HepG2 (cell line): ENCODE results near the gene LBX2. TPM values are rescaled to one million over a fixed set of nuclear protein-coding genes. Genes with fewer than 3 reads are reported as not detected.

Experiments
- DPF2 ChIP-seq: sonication (generic); formaldehyde crosslinking; IDR thresholded peaks from 2 replicates; pipeline ENCODE4 v1.4.0; 2020; ENCODE audit warnings: mild to moderate bottlenecking, low read depth, missing genetic modification reagents, borderline replicate concordance
- FOXM1 ChIP-seq: sonication (generic); formaldehyde crosslinking; IDR thresholded peaks from 2 replicates; pipeline ENCODE4 v1.5.0; 2020; ENCODE audit warnings: missing genetic modification reagents
- GTF3A ChIP-seq: sonication (generic); formaldehyde crosslinking; conservative IDR thresholded peaks from 2 replicates; pipeline ENCODE4 v1.4.0; 2020; ENCODE audit warnings: mild to moderate bottlenecking, missing genetic modification reagents
- HCFC1 ChIP-seq: fragments of 150-350 bp; IDR thresholded peaks from 2 replicates; pipeline ENCODE4 v1.6.1; 2014; ENCODE audit warnings: low read depth, low read length
- KDM2A ChIP-seq: sonication (generic); formaldehyde crosslinking; IDR thresholded peaks from 2 replicates; pipeline ENCODE4 v1.4.0; 2020; ENCODE audit warnings: low read depth, missing genetic modification reagents, borderline replicate concordance
- KDM5A ChIP-seq: fragments of 200-600 bp; sonication (generic); IDR thresholded peaks from 2 replicates; pipeline ENCODE4 v1.7.0; 2018; ENCODE audit warnings: antibody characterized with exemption, mild to moderate bottlenecking, low read length, borderline replicate concordance
- KLF12 ChIP-seq: sonication (generic); formaldehyde crosslinking; IDR thresholded peaks from 2 replicates; pipeline ENCODE4 v1.4.0; 2020; ENCODE audit warnings: missing genetic modification reagents, borderline replicate concordance
- MEIS1 ChIP-seq: sonication (generic); formaldehyde crosslinking; IDR thresholded peaks from 2 replicates; pipeline ENCODE4 v1.9.0; 2021; ENCODE audit warnings: mild to moderate bottlenecking, missing genetic modification reagents, moderate library complexity, borderline replicate concordance
- MIER3 ChIP-seq: IDR thresholded peaks from 2 replicates; pipeline ENCODE4 v1.6.1; 2016; ENCODE audit warnings: missing compliant biosample characterization, borderline replicate concordance
- MLLT10 ChIP-seq: sonication (generic); formaldehyde crosslinking; IDR thresholded peaks from 2 replicates; pipeline ENCODE4 v1.4.0; 2020; ENCODE audit warnings: missing genetic modification reagents
- POLR2G ChIP-seq: fragments of 200-400 bp; formaldehyde crosslinking; IDR thresholded peaks from 2 replicates; pipeline ENCODE4 v1.6.1; 2018; ENCODE audit warnings: mild to moderate bottlenecking, low read depth, low read length, moderate library complexity
- RBAK ChIP-seq: sonication (generic); formaldehyde crosslinking; IDR thresholded peaks from 2 replicates; pipeline ENCODE4 v1.5.1; 2020; ENCODE audit warnings: mild to moderate bottlenecking, missing genetic modification reagents
- SCMH1 ChIP-seq: sonication (generic); formaldehyde crosslinking; IDR thresholded peaks from 2 replicates; pipeline ENCODE4 v1.9.0; 2021; ENCODE audit warnings: missing genetic modification reagents, mild to moderate bottlenecking, borderline replicate concordance
- SMARCE1 ChIP-seq: fragments of 450-650 bp; IDR thresholded peaks from 2 replicates; pipeline ENCODE4 v1.6.1; 2017; ENCODE audit warnings: borderline replicate concordance
- SP5 ChIP-seq: IDR thresholded peaks from 2 replicates; pipeline ENCODE4 v1.6.1; 2016; ENCODE audit warnings: low read depth, borderline replicate concordance
- THAP11 ChIP-seq: IDR thresholded peaks from 2 replicates; pipeline ENCODE4 v1.6.1; 2016; ENCODE audit warnings: missing biosample characterization, missing genetic modification reagents
- TOE1 ChIP-seq: sonication (generic); formaldehyde crosslinking; IDR thresholded peaks from 2 replicates; pipeline ENCODE4 v1.4.0; 2020; ENCODE audit warnings: mild to moderate bottlenecking, missing genetic modification reagents
- XRCC5 ChIP-seq: fragments of 200-400 bp; formaldehyde crosslinking; optimal IDR thresholded peaks from 2 replicates; pipeline ENCODE3; 2017; ENCODE audit warnings: mild to moderate bottlenecking, low read length
- ZBTB1 ChIP-seq: sonication (generic); formaldehyde crosslinking; IDR thresholded peaks from 2 replicates; pipeline ENCODE4 v1.4.0; 2020; ENCODE audit warnings: missing genetic modification reagents, borderline replicate concordance
- ZFP36L2 ChIP-seq: sonication (generic); formaldehyde crosslinking; IDR thresholded peaks from 2 replicates; pipeline ENCODE4 v1.4.0; 2020; ENCODE audit warnings: missing genetic modification reagents
- ZFP62 ChIP-seq: sonication (generic); formaldehyde crosslinking; IDR thresholded peaks from 2 replicates; pipeline ENCODE4 v1.4.0; 2020; ENCODE audit warnings: missing genetic modification reagents
- ZFY ChIP-seq: sonication (generic); formaldehyde crosslinking; IDR thresholded peaks from 2 replicates; pipeline ENCODE4 v1.4.0; 2020; ENCODE audit warnings: missing genetic modification reagents
- ZNF224 ChIP-seq: sonication (generic); formaldehyde crosslinking; IDR thresholded peaks from 2 replicates; pipeline ENCODE4 v1.5.0; 2020; ENCODE audit warnings: mild to moderate bottlenecking, missing genetic modification reagents
- ZNF256 ChIP-seq: sonication (generic); formaldehyde crosslinking; conservative IDR thresholded peaks from 2 replicates; pipeline ENCODE4 v1.4.0; 2020; ENCODE audit warnings: missing genetic modification reagents
- ZNF564 ChIP-seq: sonication (generic); formaldehyde crosslinking; IDR thresholded peaks from 2 replicates; pipeline ENCODE4 v1.8.1; 2023; ENCODE audit warnings: mild to moderate bottlenecking, missing genetic modification reagents
- ZNF607 ChIP-seq: sonication (generic); formaldehyde crosslinking; IDR thresholded peaks from 2 replicates; pipeline ENCODE4 v1.5.1; 2020; ENCODE audit warnings: missing genetic modification reagents, mild to moderate bottlenecking, borderline replicate concordance
- ZNF724P ChIP-seq: sonication (generic); formaldehyde crosslinking; IDR thresholded peaks from 2 replicates; pipeline ENCODE4 v1.8.0; 2022; ENCODE audit warnings: missing genetic modification reagents, borderline replicate concordance
- polyA plus RNA-seq, 8 experiments: library from polyadenylated mRNA; depleted of rRNA in 3 of 8; stranded (reverse) in 7 of 8; unstranded in 1 of 8; fragments of >200 nt; fragmentation: Illumina TruSeq in 4 of 8; extraction: Trizol in 4 of 8; gene quantifications; 2 replicates each; pipeline versions ENCODE4 v1.2.1 to v1.2.3, GENCODE V29; 2011 to 2016; ENCODE audit warnings: low read depth in 4 of 8, missing spikeins in 1 of 8, mixed read lengths in 1 of 8; ENCODE audit not compliant: insufficient read depth in 1 of 8
- total RNA-seq, 5 experiments: library from RNA; depleted of rRNA; stranded (reverse); fragments of >200 nt; fragmentation: Illumina TruSeq; extraction: Trizol; gene quantifications; 2 replicates each; pipeline ENCODE4 v1.2.3, GENCODE V29; 2016; ENCODE audit warnings: low read depth in 1 of 5
- TF ChIP-seq, protein P1 (sequence below): sonication (generic); formaldehyde crosslinking; IDR thresholded peaks from 2 replicates; pipeline ENCODE4 v1.8.1; 2023; ENCODE audit warnings: mild to moderate bottlenecking, missing genetic modification reagents
- TF ChIP-seq, protein P2 (sequence below): sonication (generic); formaldehyde crosslinking; IDR thresholded peaks from 2 replicates; pipeline ENCODE4 v1.4.0; 2020; ENCODE audit warnings: mild to moderate bottlenecking, missing genetic modification reagents
- TF ChIP-seq, protein P3 (sequence below): sonication (generic); formaldehyde crosslinking; IDR thresholded peaks from 2 replicates; pipeline ENCODE4 v1.5.0; 2020; ENCODE audit warnings: missing genetic modification reagents, mild to moderate bottlenecking, borderline replicate concordance

The LBX2 gene
- total and polyA plus RNA-seq, 2 of the 13 experiments (the other 11 are each of a cell fraction or from before 2014, with no cell fraction given), result 6.4 to 8.1 TPM

DNA sequence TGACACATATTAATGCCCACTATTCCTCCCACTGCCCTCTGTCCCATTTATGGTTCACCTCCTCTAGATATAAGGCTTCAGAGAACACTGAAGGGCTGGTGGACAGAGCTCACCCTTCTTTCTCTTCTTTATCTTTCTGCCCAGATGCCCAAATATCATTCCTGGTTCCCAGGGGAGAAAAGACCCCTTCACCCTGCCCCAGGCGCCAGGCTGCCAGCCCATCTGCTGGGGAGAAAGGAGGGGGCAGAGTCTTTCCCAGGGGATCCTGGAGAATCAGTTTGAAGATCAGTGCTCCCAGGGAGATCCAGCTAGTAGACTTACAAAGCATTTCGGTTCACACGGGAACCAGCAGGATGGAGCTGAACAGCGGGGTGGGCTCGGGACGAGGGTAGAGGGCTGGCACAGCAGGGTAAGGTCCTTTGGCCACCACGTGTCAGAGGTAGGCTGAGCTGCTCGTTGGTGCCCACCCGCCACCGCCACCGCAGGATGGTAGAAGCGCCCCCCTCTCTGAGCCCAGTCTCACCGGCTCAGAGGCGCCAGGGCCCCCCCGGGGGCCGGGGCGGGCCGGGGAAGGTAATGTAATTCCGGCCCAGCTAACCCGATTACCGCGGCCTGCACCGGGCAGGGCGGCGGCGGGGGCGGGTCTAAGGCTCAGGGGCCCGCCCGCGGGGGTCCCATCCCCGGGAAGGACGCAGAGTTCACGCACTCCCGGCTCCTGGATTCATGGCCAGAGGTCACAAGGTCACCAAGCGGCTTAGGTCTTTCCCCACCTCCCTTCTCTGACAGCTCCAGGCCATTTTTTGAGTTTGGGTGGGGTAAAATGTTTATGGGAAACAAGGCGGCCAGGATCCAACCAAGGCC, 13.6 kb upstream of the LBX2 start (continued):
- TF ChIP-seq THAP11 (CRISPR knock-in tag), result peak; percentile 57
- TF ChIP-seq ZNF724P (CRISPR knock-in tag), result no peak
- TF ChIP-seq KDM2A (CRISPR knock-in tag), result peak; percentile 75; the same call in 1 of the 2 replicates
- no peak for TF ChIP-seq RBAK (CRISPR knock-in tag)
- 0 out of 2 replicates have a peak, but pooled peaks have one; percentile 67 for TF ChIP-seq ZNF224 (CRISPR knock-in tag)
- TF ChIP-seq ZFP36L2, result no peak
- no peak for TF ChIP-seq KDM5A
- TF ChIP-seq, protein P1, sequence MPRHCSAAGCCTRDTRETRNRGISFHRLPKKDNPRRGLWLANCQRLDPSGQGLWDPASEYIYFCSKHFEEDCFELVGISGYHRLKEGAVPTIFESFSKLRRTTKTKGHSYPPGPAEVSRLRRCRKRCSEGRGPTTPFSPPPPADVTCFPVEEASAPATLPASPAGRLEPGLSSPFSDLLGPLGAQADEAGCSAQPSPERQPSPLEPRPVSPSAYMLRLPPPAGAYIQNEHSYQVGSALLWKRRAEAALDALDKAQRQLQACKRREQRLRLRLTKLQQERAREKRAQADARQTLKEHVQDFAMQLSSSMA (CRISPR knock-in tag), result no peak; the same call in 1 of the 2 replicates
- TF ChIP-seq XRCC5, result peak; percentile 11
- TF ChIP-seq POLR2G, result peak; percentile 67
- no peak for TF ChIP-seq HCFC1
- peak; percentile 47; the same call in 1 of the 2 replicates for TF ChIP-seq ZNF607 (CRISPR knock-in tag)
- TF ChIP-seq ZNF564 (CRISPR knock-in tag), result no peak
- TF ChIP-seq ZBTB1, result no peak
- TF ChIP-seq, protein P2, sequence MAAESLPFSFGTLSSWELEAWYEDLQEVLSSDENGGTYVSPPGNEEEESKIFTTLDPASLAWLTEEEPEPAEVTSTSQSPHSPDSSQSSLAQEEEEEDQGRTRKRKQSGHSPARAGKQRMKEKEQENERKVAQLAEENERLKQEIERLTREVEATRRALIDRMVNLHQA, result no peak
- TF ChIP-seq, protein P3, sequence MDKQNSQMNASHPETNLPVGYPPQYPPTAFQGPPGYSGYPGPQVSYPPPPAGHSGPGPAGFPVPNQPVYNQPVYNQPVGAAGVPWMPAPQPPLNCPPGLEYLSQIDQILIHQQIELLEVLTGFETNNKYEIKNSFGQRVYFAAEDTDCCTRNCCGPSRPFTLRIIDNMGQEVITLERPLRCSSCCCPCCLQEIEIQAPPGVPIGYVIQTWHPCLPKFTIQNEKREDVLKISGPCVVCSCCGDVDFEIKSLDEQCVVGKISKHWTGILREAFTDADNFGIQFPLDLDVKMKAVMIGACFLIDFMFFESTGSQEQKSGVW (CRISPR knock-in tag), result no peak
- TF ChIP-seq ZFY (CRISPR knock-in tag), result peak; percentile 64
- no peak for TF ChIP-seq FOXM1 (CRISPR knock-in tag)
- TF ChIP-seq SCMH1 (CRISPR knock-in tag), result no peak
- TF ChIP-seq KLF12, result no peak
- TF ChIP-seq GTF3A (CRISPR knock-in tag), result no peak
- TF ChIP-seq TOE1 (CRISPR knock-in tag), result 0 out of 2 replicates have a peak, but pooled peaks have one; percentile 39
- no peak for TF ChIP-seq ZNF256 (CRISPR knock-in tag)
- TF ChIP-seq MIER3, result peak; percentile 21; the same call in 1 of the 2 replicates
- TF ChIP-seq SMARCE1, result no peak
- TF ChIP-seq DPF2 (CRISPR knock-in tag), result no peak; the same call in 1 of the 2 replicates
- TF ChIP-seq MEIS1 (CRISPR knock-in tag), result no peak
- peak; percentile 59; the same call in 1 of the 2 replicates for TF ChIP-seq SP5 (CRISPR knock-in tag)
- no peak for TF ChIP-seq ZFP62
- no peak for TF ChIP-seq MLLT10 (CRISPR knock-in tag)
